ENCODE data around the gene BANF1.

BANF1 gene

GRCh38 chr11:66048547-66049323, 46.4 kb downstream of the BANF1 start, which contains the start of gene GAL3ST3:
TSS of gene GAL3ST3 (minus strand) at chr11:66049161. CDS start at chr11:66045415, 3,746 bp downstream.
- Mint-ChIP-seq H3K4me1 (peaks cover 34% of the 10 kb centered on the region), H3K36me3 (ENCODE audit: low read depth) (peaks cover 8% of the 10 kb centered on the region), H3K27ac (peak within 1 kb of the TSS; percentile 60 to 88 (median 69)), H3K4me3 (peak within 1 kb of the TSS; percentile 82 to 86 (median 85)), H3K9me3 (no peaks in the 10 kb centered on the region), H3K27me3 (ENCODE audit: low read depth) (no peaks in the 10 kb centered on the region)
- no peak for TF ChIP-seq CTCF (IDR thresholded peaks at IDR 0.05; ENCODE audit: unreplicated experiment in 3 of 3)

DNA sequence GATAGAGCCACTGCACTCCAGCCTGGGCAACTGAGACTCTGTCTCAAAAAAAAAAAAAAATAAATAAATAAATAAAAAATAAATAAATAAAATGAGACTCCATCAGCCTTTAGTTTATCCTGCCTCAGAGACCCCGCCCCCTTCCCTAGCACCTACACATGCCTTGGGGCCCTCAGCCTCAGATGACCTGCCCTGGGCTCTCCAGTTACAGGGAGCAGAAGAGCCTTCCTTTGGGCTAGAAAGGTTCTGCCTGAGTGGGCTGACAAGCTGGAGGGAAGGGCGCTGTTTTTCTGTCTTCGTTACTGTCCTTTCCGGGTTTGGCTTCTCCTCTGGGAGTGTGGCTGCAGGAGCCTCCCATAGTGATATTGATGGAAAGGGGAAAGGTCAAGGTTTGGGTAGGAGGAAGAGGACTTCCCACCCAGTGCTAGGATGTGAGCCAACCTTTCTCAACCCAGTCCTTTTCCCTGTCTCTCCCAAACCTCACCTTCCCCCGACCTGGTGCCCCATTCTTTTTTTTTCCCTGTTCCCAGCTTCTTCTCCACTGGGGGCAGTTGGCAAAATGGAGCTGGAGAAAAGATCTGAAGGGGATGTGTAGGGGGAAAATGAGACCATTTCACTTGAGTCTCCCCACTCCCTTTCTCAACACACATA, 48.4 kb downstream of the BANF1 start:
- Mint-ChIP-seq H3K36me3 (ENCODE audit: low read depth) (peaks cover 21% of the 10 kb centered on the region), H3K27ac (peak overlapping the region; percentile 95 to 99 (median 99)), H3K4me3 (peak overlapping the region; percentile 99 to 100 (median 100)), H3K9me3 (no peaks in the 10 kb centered on the region), H3K27me3 (ENCODE audit: low read depth) (no peaks in the 10 kb centered on the region), H3K4me1 (peaks cover 39% of the 10 kb centered on the region)
- TF ChIP-seq CTCF (IDR thresholded peaks at IDR 0.05; ENCODE audit: unreplicated experiment in 3 of 3): no peak

GRCh38 chr11:66051371-66051765, 49.1 kb downstream of the BANF1 start:
- Mint-ChIP-seq H3K27me3 (ENCODE audit: low read depth) (no peaks in the 10 kb centered on the region), H3K9me3 (no peaks in the 10 kb centered on the region), H3K27ac (peak overlapping the region; percentile 95 to 99 (median 99)), H3K4me1 (peaks cover 39% of the 10 kb centered on the region), H3K36me3 (ENCODE audit: low read depth) (peaks cover 26% of the 10 kb centered on the region), H3K4me3 (peak overlapping the region; percentile 99 to 100 (median 100))
- TF ChIP-seq CTCF (IDR thresholded peaks at IDR 0.05; ENCODE audit: unreplicated experiment in 3 of 3): no peak

DNA sequence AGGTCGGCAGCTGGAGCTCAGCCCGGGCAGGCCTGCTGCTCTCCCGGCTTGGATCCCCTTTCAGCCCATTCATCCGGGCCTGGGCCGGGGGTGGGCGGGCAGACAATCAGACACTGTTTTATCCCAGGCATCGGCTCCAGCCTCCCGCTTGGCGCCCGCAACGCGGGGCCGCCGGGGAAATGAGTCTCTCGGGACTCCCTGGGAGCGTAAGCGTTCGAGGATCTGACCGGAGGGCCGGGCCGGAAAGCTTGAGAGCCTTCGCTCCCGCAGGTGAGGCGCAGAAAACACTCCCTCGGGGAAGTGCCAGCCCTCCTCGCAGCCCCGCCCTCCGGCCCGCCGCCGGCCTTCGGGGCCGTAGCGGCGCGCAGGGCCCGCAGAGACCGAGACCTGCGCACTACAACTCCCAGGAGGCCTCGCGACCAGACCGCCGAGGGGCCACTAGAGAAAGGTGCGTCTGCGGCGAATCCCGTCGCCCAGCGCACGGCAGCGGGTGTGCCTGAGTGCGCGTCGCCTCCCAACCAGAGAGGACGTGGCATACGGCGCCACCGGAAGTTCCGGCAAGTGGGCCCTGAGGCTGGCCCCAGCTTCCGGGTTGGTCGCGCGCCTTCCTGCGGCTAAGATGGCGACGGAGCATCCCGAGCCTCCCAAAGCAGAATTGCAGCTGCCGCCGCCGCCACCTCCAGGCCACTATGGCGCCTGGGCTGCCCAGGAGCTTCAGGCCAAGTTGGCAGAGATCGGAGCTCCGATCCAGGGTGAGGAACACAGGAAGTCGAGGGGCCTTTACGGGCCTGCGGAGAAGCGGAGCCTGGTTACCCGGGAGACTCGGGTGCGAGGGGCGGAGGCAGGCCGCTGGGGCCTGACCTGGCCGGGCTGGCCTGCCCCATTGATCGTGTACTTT, 49.7 kb downstream of the BANF1 start, which contains the start of gene SF3B2:
TSS of gene SF3B2 (plus strand) at position 599 of the 898 bp plus-strand sequence. CDS start at position 620, 21 bp downstream.
- Mint-ChIP-seq H3K27ac (peak within 1 kb of the TSS; percentile 95 to 99 (median 99)), H3K4me3 (peak within 1 kb of the TSS; percentile 99 to 100 (median 100)), H3K9me3 (no peaks in the 10 kb centered on the region), H3K36me3 (ENCODE audit: low read depth) (peaks cover 32% of the 10 kb centered on the region), H3K27me3 (ENCODE audit: low read depth) (no peaks in the 10 kb centered on the region), H3K4me1 (peaks cover 39% of the 10 kb centered on the region)
- TF ChIP-seq CTCF (IDR thresholded peaks at IDR 0.05; ENCODE audit: unreplicated experiment in 3 of 3): peak in 1 of 3 experiments; percentile 7

GRCh38 chr11:66052664-66052982, 50.3 kb downstream of the BANF1 start:
- Mint-ChIP-seq H3K27me3 (ENCODE audit: low read depth) (no peaks in the 10 kb centered on the region), H3K27ac (peak overlapping the region; percentile 63 to 99 (median 95)), H3K36me3 (ENCODE audit: low read depth) (peaks cover 37% of the 10 kb centered on the region), H3K9me3 (no peaks in the 10 kb centered on the region), H3K4me1 (peaks cover 38% of the 10 kb centered on the region), H3K4me3 (peak overlapping the region; percentile 99 to 100 (median 100))
- TF ChIP-seq CTCF (IDR thresholded peaks at IDR 0.05; ENCODE audit: unreplicated experiment in 3 of 3): no peak

Data from nephron (organoid).